ENCODE measurements around the gene CROT. TPM values are rescaled to one million over a fixed set of nuclear protein-coding genes. Genes with fewer than 3 reads are reported as not detected.

The CROT gene
- total and polyA plus RNA-seq, 4 donors, result 17.7 to 27.4 (median 21.1) TPM

- no peaks in the 10 kb centered on the region for H3K27me3 ChIP-seq (ENCODE audit: control insufficient read depth, insufficient read depth, low read length)
- no peaks in the 10 kb centered on the region for H3K4me1 ChIP-seq (ENCODE audit: control insufficient read depth, insufficient read depth, low read length)
- 100% methylated on average over 1 of the region's 2 CpGs for WGBS (ENCODE audit: insufficient coverage)
- H3K27ac ChIP-seq (ENCODE audit: low read depth, low read length), result no peak overlapping the region
- H3K4me3 ChIP-seq (ENCODE audit: low read depth, low read length), result no peak overlapping the region
- H3K9me3 ChIP-seq (ENCODE audit: control insufficient read depth, insufficient read depth, low read length), result no peaks in the 10 kb centered on the region
- no peak for DNase-seq (ENCODE audit: low read depth in 4 of 6, low spot score in 6 of 6)
- peaks cover 11% of the 10 kb centered on the region for H3K36me3 ChIP-seq (ENCODE audit: control insufficient read depth, insufficient read depth, low read length)
These were observed 15.9 kb downstream of the CROT start for GRCh38 chr7:87361320-87361719.

- peaks cover 11% of the 10 kb centered on the region for H3K36me3 ChIP-seq (ENCODE audit: control insufficient read depth, insufficient read depth, low read length)
- no peaks in the 10 kb centered on the region for H3K27me3 ChIP-seq (ENCODE audit: control insufficient read depth, insufficient read depth, low read length)
- no peak overlapping the region for H3K4me3 ChIP-seq (ENCODE audit: low read depth, low read length)
- WGBS (ENCODE audit: insufficient coverage), result no CpG with 5 or more reads among the region's 1 CpG
- H3K27ac ChIP-seq (ENCODE audit: low read depth, low read length), result no peak overlapping the region
- no peaks in the 10 kb centered on the region for H3K4me1 ChIP-seq (ENCODE audit: control insufficient read depth, insufficient read depth, low read length)
- H3K9me3 ChIP-seq (ENCODE audit: control insufficient read depth, insufficient read depth, low read length), result no peaks in the 10 kb centered on the region
- DNase-seq (ENCODE audit: low read depth in 4 of 6, low spot score in 6 of 6), result no peak
These were observed 17.9 kb downstream of the CROT start for GRCh38 chr7:87363342-87363741.

GRCh38 chr7:87364246-87364645 lies 18.8 kb downstream of the CROT start:
- DNase-seq (ENCODE audit: low read depth in 4 of 6, low spot score in 6 of 6), result no peak
- Histone ChIP-seq H3K27ac (ENCODE audit: low read depth, low read length) (no peak overlapping the region), H3K4me1 (ENCODE audit: control insufficient read depth, insufficient read depth, low read length) (no peaks in the 10 kb centered on the region), H3K36me3 (ENCODE audit: control insufficient read depth, insufficient read depth, low read length) (peaks cover 11% of the 10 kb centered on the region), H3K4me3 (ENCODE audit: low read depth, low read length) (no peak overlapping the region), H3K9me3 (ENCODE audit: control insufficient read depth, insufficient read depth, low read length) (no peaks in the 10 kb centered on the region), H3K27me3 (ENCODE audit: control insufficient read depth, insufficient read depth, low read length) (no peaks in the 10 kb centered on the region)

GRCh38 chr7:87369216-87369615 lies 23.8 kb downstream of the CROT start:
- Histone ChIP-seq H3K4me1 (ENCODE audit: control insufficient read depth, insufficient read depth, low read length) (no peaks in the 10 kb centered on the region), H3K9me3 (ENCODE audit: control insufficient read depth, insufficient read depth, low read length) (no peaks in the 10 kb centered on the region), H3K4me3 (ENCODE audit: low read depth, low read length) (no peak overlapping the region), H3K27me3 (ENCODE audit: control insufficient read depth, insufficient read depth, low read length) (no peaks in the 10 kb centered on the region), H3K27ac (ENCODE audit: low read depth, low read length) (no peak overlapping the region), H3K36me3 (ENCODE audit: control insufficient read depth, insufficient read depth, low read length) (peaks cover 7% of the 10 kb centered on the region)
- no peak for DNase-seq (ENCODE audit: low read depth in 4 of 6, low spot score in 6 of 6)
- WGBS (ENCODE audit: insufficient coverage), result 84% methylated on average over 4 of the region's 4 CpGs

- Histone ChIP-seq H3K36me3 (ENCODE audit: control insufficient read depth, insufficient read depth, low read length) (peaks cover under 1% of the 10 kb centered on the region), H3K27me3 (ENCODE audit: control insufficient read depth, insufficient read depth, low read length) (no peaks in the 10 kb centered on the region), H3K27ac (ENCODE audit: low read depth, low read length) (no peak overlapping the region), H3K9me3 (ENCODE audit: control insufficient read depth, insufficient read depth, low read length) (no peaks in the 10 kb centered on the region), H3K4me1 (ENCODE audit: control insufficient read depth, insufficient read depth, low read length) (no peaks in the 10 kb centered on the region), H3K4me3 (ENCODE audit: low read depth, low read length) (no peak overlapping the region)
- WGBS (ENCODE audit: insufficient coverage), result no CpG with 5 or more reads among the region's 1 CpG
- DNase-seq (ENCODE audit: low read depth in 4 of 6, low spot score in 6 of 6), result no peak
These were observed 25.3 kb downstream of the CROT start for GRCh38 chr7:87370660-87371180.

GRCh38 chr7:87375662-87376435 lies 30.4 kb downstream of the CROT start:
- H3K9me3 ChIP-seq (ENCODE audit: control insufficient read depth, insufficient read depth, low read length), result no peaks in the 10 kb centered on the region
- H3K27me3 ChIP-seq (ENCODE audit: control insufficient read depth, insufficient read depth, low read length), result no peaks in the 10 kb centered on the region
- no peak overlapping the region for H3K4me3 ChIP-seq (ENCODE audit: low read depth, low read length)
- no peaks in the 10 kb centered on the region for H3K36me3 ChIP-seq (ENCODE audit: control insufficient read depth, insufficient read depth, low read length)
- WGBS (ENCODE audit: insufficient coverage), result no CpG with 5 or more reads among the region's 5 CpGs
- H3K4me1 ChIP-seq (ENCODE audit: control insufficient read depth, insufficient read depth, low read length), result no peaks in the 10 kb centered on the region
- DNase-seq (ENCODE audit: low read depth in 4 of 6, low spot score in 6 of 6), result no peak
- H3K27ac ChIP-seq (ENCODE audit: low read depth, low read length), result no peak overlapping the region

GRCh38 chr7:87380905-87381304 lies 35.4 kb downstream of the CROT start:
- no peaks in the 10 kb centered on the region for H3K9me3 ChIP-seq (ENCODE audit: control insufficient read depth, insufficient read depth, low read length)
- H3K27ac ChIP-seq (ENCODE audit: low read depth, low read length), result no peak overlapping the region
- DNase-seq (ENCODE audit: low read depth in 4 of 6, low spot score in 6 of 6), result peak in 1 of 6 donors; percentile 3
- no CpG with 5 or more reads among the region's 5 CpGs for WGBS (ENCODE audit: insufficient coverage)
- peaks cover 5% of the 10 kb centered on the region for H3K36me3 ChIP-seq (ENCODE audit: control insufficient read depth, insufficient read depth, low read length)
- H3K4me1 ChIP-seq (ENCODE audit: control insufficient read depth, insufficient read depth, low read length), result no peaks in the 10 kb centered on the region
- no peaks in the 10 kb centered on the region for H3K27me3 ChIP-seq (ENCODE audit: control insufficient read depth, insufficient read depth, low read length)
- no peak overlapping the region for H3K4me3 ChIP-seq (ENCODE audit: low read depth, low read length)

- H3K27ac ChIP-seq (ENCODE audit: low read depth, low read length), result no peak overlapping the region
- 96% methylated on average over 3 of the region's 8 CpGs for WGBS (ENCODE audit: insufficient coverage)
- H3K4me1 ChIP-seq (ENCODE audit: control insufficient read depth, insufficient read depth, low read length), result no peaks in the 10 kb centered on the region
- no peaks in the 10 kb centered on the region for H3K9me3 ChIP-seq (ENCODE audit: control insufficient read depth, insufficient read depth, low read length)
- peaks cover 3% of the 10 kb centered on the region for H3K36me3 ChIP-seq (ENCODE audit: control insufficient read depth, insufficient read depth, low read length)
- DNase-seq (ENCODE audit: low read depth in 4 of 6, low spot score in 6 of 6), result no peak
- H3K4me3 ChIP-seq (ENCODE audit: low read depth, low read length), result no peak overlapping the region
- H3K27me3 ChIP-seq (ENCODE audit: control insufficient read depth, insufficient read depth, low read length), result no peaks in the 10 kb centered on the region
These were observed 45.7 kb downstream of the CROT start for GRCh38 chr7:87391020-87391701.

GRCh38 chr7:87395442-87396020 lies 50.1 kb downstream of the CROT start:
- WGBS (ENCODE audit: insufficient coverage), result 83% methylated on average over 1 of the region's 1 CpG
- no peaks in the 10 kb centered on the region for H3K27me3 ChIP-seq (ENCODE audit: control insufficient read depth, insufficient read depth, low read length)

More at GRCh38 chr7:87395442-87396020, 50.1 kb downstream of the CROT start:
- Histone ChIP-seq H3K9me3 (ENCODE audit: control insufficient read depth, insufficient read depth, low read length) (no peaks in the 10 kb centered on the region), H3K36me3 (ENCODE audit: control insufficient read depth, insufficient read depth, low read length) (no peaks in the 10 kb centered on the region), H3K4me1 (ENCODE audit: control insufficient read depth, insufficient read depth, low read length) (no peaks in the 10 kb centered on the region), H3K4me3 (ENCODE audit: low read depth, low read length) (no peak overlapping the region), H3K27ac (ENCODE audit: low read depth, low read length) (no peak overlapping the region)
- no peak for DNase-seq (ENCODE audit: low read depth in 4 of 6, low spot score in 6 of 6)
